SU-DHL-6 (cell line): ENCODE data around the gene TEX55.

ENCODE experiments used
- CTCF ChIP-seq: fragments of 200-600 bp; sonication (generic); IDR thresholded peaks from one replicate; pipeline ENCODE4 v1.5.1; 2017; ENCODE audit warnings: antibody characterized with exemption, mild to moderate bottlenecking, low read length, moderate library complexity; ENCODE audit not compliant: insufficient read depth, poor library complexity, severe bottlenecking
- EZH2phosphoT487 ChIP-seq: fragments of 200-600 bp; sonication (generic), shearing (Covaris generic); conservative IDR thresholded peaks from 2 replicates; pipeline ENCODE4 v1.6.1; 2018; ENCODE audit warnings: mild to moderate bottlenecking, antibody characterized with exemption, low read length, moderate library complexity, mixed read lengths

DNA sequence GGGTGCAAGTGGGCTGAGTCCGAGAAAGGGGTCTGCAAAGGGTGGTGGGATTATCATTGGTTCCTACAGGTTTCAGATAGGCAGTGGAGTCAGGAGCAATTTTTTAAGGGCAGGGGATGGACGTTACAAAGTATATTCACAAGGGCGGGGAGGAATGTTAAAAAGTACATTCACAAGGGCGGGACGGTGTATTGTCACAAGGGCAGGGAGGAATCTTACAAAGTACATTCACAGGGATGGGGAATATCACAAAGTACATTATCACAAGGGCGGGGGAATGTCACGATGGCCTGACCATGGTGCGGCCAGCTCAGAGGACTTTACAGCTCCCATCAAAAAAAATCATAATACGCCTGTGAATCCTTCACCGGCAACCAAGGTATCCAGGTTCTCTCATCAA lies 20.6 kb upstream of the TEX55 start:
- no peak for TF ChIP-seq CTCF
- TF ChIP-seq EZH2phosphoT487, result no peak
